SK-N-SH (cell line): ENCODE data around the gene GRAMD2B. TPM values are rescaled to one million over a fixed set of nuclear protein-coding genes. Genes with fewer than 3 reads are reported as not detected.

ENCODE experiments used
- CTCF ChIA-PET: fragments of 300-600, 350-600 bp; formaldehyde crosslinking; extraction: SDS; loops from one replicate; lab custom pipeline; 2021; lab: Yijun Ruan, JAX
- POLR2A ChIA-PET: fragments of 350-600 bp; sonication (Branson Sonifier 250); formaldehyde crosslinking; extraction: SDS; loops from one replicate; lab custom pipeline; 2020; ENCODE audit warnings: antibody characterized with exemption, inconsistent platforms; lab: Yijun Ruan, JAX
- DNase-seq: peaks from one replicate; pipeline ENCODE4 v3.0.0; 2012
- H2AFZ ChIP-seq: fragments of 200-600 bp; sonication (generic); 2 replicates; pipeline ENCODE4 v1.8.1; 2016; ENCODE audit warnings: antibody characterized with exemption, mild to moderate bottlenecking, low read depth
- H3F3A ChIP-seq: fragments of 200-600 bp; sonication (generic); replicated peaks from 2 replicates; pipeline ENCODE3; 2016; ENCODE audit warnings: antibody characterized with exemption, mild to moderate bottlenecking; ENCODE audit not compliant: insufficient read depth
- H3K27ac ChIP-seq, 2 experiments: fragments of 200-500 bp in 1 of 2; fragments of 200-600 bp in 1 of 2; sonication (Bioruptor generic) in 1 of 2; sonication (generic), shearing (Covaris generic) in 1 of 2; 2 replicates each; pipeline versions ENCODE4 v1.5.1 to v1.6.1; 2014 to 2016; ENCODE audit warnings: low read depth in 2 of 2, inconsistent platforms in 1 of 2, low read length in 1 of 2, mild to moderate bottlenecking in 1 of 2, mixed read lengths in 1 of 2
- H3K27me3 ChIP-seq: fragments of 200-600 bp; sonication (generic), shearing (Covaris generic); 2 replicates; pipeline ENCODE4 v1.6.1; 2016; ENCODE audit warnings: mixed run types; ENCODE audit not compliant: insufficient read depth
- H3K36me3 ChIP-seq, 2 experiments: fragments of 200-500 bp in 1 of 2; fragments of 200-600 bp in 1 of 2; sonication (Bioruptor generic) in 1 of 2; sonication (generic) in 1 of 2; replicated peaks in 1 of 2; 2 replicates each; pipeline versions ENCODE3 to v1.5.1; 2014 to 2016; ENCODE audit warnings: low read length in 1 of 2, mild to moderate bottlenecking in 1 of 2; ENCODE audit not compliant: insufficient read depth in 2 of 2, control insufficient read depth in 1 of 2
- H3K4me1 ChIP-seq, 2 experiments: fragments of 200-500 bp in 1 of 2; fragments of 200-600 bp in 1 of 2; sonication (Bioruptor generic) in 1 of 2; sonication (generic), shearing (Covaris generic) in 1 of 2; 2 replicates each; pipeline versions ENCODE4 v1.5.1 to v1.6.1; 2014 to 2016; ENCODE audit warnings: low read depth in 1 of 2, low read length in 1 of 2, mixed run types in 1 of 2; ENCODE audit not compliant: insufficient read depth in 2 of 2, control insufficient read depth in 1 of 2
- H3K4me2 ChIP-seq: fragments of 200-600 bp; sonication (generic), shearing (Covaris generic); 2 replicates; pipeline ENCODE4 v1.6.1; 2017; ENCODE audit warnings: mixed run types
- H3K4me3 ChIP-seq, 2 experiments: fragments of 200-500 bp in 1 of 2; fragments of 200-600 bp in 1 of 2; sonication (Bioruptor generic) in 1 of 2; sonication (generic), shearing (Covaris generic) in 1 of 2; 2 replicates each; pipeline versions ENCODE4 v1.5.1 to v1.8.1; 2014 to 2016; ENCODE audit warnings: low read depth in 2 of 2, inconsistent platforms in 1 of 2, low read length in 1 of 2, mild to moderate bottlenecking in 1 of 2, mixed read lengths in 1 of 2, moderate library complexity in 1 of 2
- H3K79me2 ChIP-seq: fragments of 200-600 bp; sonication (generic); 2 replicates; pipeline ENCODE4 v1.8.1; 2017; ENCODE audit warnings: mild to moderate bottlenecking; ENCODE audit not compliant: insufficient read depth
- H3K9ac ChIP-seq: fragments of 200-600 bp; sonication (generic); 2 replicates; pipeline ENCODE4 v1.6.1; 2017; ENCODE audit warnings: mixed run types
- H3K9me2 ChIP-seq: fragments of 200-600 bp; sonication (generic); 2 replicates; pipeline ENCODE4 v1.6.1; 2017; ENCODE audit warnings: mixed run types
- H3K9me3 ChIP-seq: fragments of 200-600 bp; sonication (generic); 2 replicates; pipeline ENCODE4 v1.6.1; 2017; ENCODE audit warnings: mixed run types, mild to moderate bottlenecking, moderate library complexity
- H4K20me1 ChIP-seq: fragments of 200-600 bp; sonication (generic); 2 replicates; pipeline ENCODE4 v1.6.1; 2017; ENCODE audit warnings: mild to moderate bottlenecking, mixed run types; ENCODE audit not compliant: insufficient read depth
- CHD2 ChIP-seq: fragments of 150-350 bp; IDR thresholded peaks from 2 replicates; pipeline ENCODE4 v1.6.1; 2018; ENCODE audit warnings: low read length; ENCODE audit not compliant: partially characterized antibody
- ELF1 ChIP-seq: IDR thresholded peaks from 2 replicates; pipeline ENCODE4 v1.4.0; 2012
- EP300 ChIP-seq, 2 experiments: IDR thresholded peaks; 2 replicates each; pipeline versions ENCODE4 v1.4.0 to v1.6.1; 2012; ENCODE audit warnings: borderline replicate concordance in 1 of 2, low read depth in 1 of 2, low read length in 1 of 2
- EZH2phosphoT487 ChIP-seq: fragments of 200-600 bp; sonication (generic); IDR thresholded peaks from 2 replicates; pipeline ENCODE4 v1.6.1; 2017; ENCODE audit warnings: low read depth, mixed run types, mild to moderate bottlenecking, antibody characterized with exemption, moderate library complexity, borderline replicate concordance
- FOSL2 ChIP-seq: IDR thresholded peaks from 2 replicates; pipeline ENCODE4 v1.4.0; 2012; ENCODE audit warnings: low read depth, mild to moderate bottlenecking, moderate library complexity, borderline replicate concordance
- GABPA ChIP-seq: IDR thresholded peaks from 2 replicates; pipeline ENCODE4 v1.4.0; 2012; ENCODE audit warnings: low read depth, mild to moderate bottlenecking
- GATA2 ChIP-seq: sonication (generic); formaldehyde crosslinking; IDR thresholded peaks from 2 replicates; pipeline ENCODE4 v1.5.0; 2020; ENCODE audit warnings: mild to moderate bottlenecking, missing genetic modification reagents
- JUND ChIP-seq: IDR thresholded peaks from 2 replicates; pipeline ENCODE4 v1.4.0; 2012
- NFIC ChIP-seq: IDR thresholded peaks from 2 replicates; pipeline ENCODE4 v1.4.0; 2012; ENCODE audit warnings: borderline replicate concordance
- NRF1 ChIP-seq: IDR thresholded peaks from 2 replicates; pipeline ENCODE4 v1.6.1; 2012; ENCODE audit warnings: low read depth, mild to moderate bottlenecking, low read length
- RCOR1 ChIP-seq: fragments of 150-350 bp; IDR thresholded peaks from 2 replicates; pipeline ENCODE4 v1.6.1; 2017; ENCODE audit warnings: antibody characterized with exemption, low read length
- RFX5 ChIP-seq: IDR thresholded peaks from 2 replicates; pipeline ENCODE4 v1.6.1; 2012; ENCODE audit warnings: mild to moderate bottlenecking, improper control_type of control experiment, low read length
- RXRA ChIP-seq: IDR thresholded peaks from 2 replicates; pipeline ENCODE4 v1.4.0; 2012; ENCODE audit warnings: low read depth, mild to moderate bottlenecking, borderline replicate concordance
- SIN3A ChIP-seq: IDR thresholded peaks from 2 replicates; pipeline ENCODE4 v1.6.1; 2012; ENCODE audit warnings: low read depth, mild to moderate bottlenecking, low read length, moderate library complexity, borderline replicate concordance
- SMC3 ChIP-seq: IDR thresholded peaks from 2 replicates; pipeline ENCODE4 v1.6.1; 2012; ENCODE audit warnings: low read depth, low read length, improper control_type of control experiment
- TAF1 ChIP-seq: IDR thresholded peaks from 2 replicates; pipeline ENCODE4 v1.6.1; 2012; ENCODE audit warnings: low read depth, mild to moderate bottlenecking, low read length, moderate library complexity, borderline replicate concordance
- TEAD4 ChIP-seq: IDR thresholded peaks from 2 replicates; pipeline ENCODE4 v1.4.0; 2012; ENCODE audit warnings: mild to moderate bottlenecking, borderline replicate concordance; ENCODE audit not compliant: insufficient read depth
- YY1 ChIP-seq: IDR thresholded peaks from 2 replicates; pipeline ENCODE4 v1.4.0; 2012; ENCODE audit warnings: low read depth, mild to moderate bottlenecking
- WGBS: methylation state at CpG from one replicate; pipeline ENCODE4 v1.1.6; 2017; ENCODE audit warnings: low lambda C conversion rate; 5-methylcytosine and 5-hydroxymethylcytosine counted together
- polyA plus RNA-seq, 3 experiments: library from polyadenylated mRNA; depleted of rRNA; stranded (reverse); fragments of >200 nt; gene quantifications; 2 replicates each; pipeline ENCODE4 v1.2.3, GENCODE V29; 2012
- TF ChIP-seq, protein P1 (sequence below): fragments of 150-350 bp; IDR thresholded peaks from 2 replicates; pipeline ENCODE4 v1.6.1; 2016; ENCODE audit warnings: mild to moderate bottlenecking, low read depth, low read length
- TF ChIP-seq, protein P2 (sequence below): IDR thresholded peaks from 2 replicates; pipeline ENCODE4; 2012

The GRAMD2B gene
- polyA plus RNA-seq, 1 of the 3 experiments (the other 2 are of a cell fraction) = 16.0 TPM

DNA sequence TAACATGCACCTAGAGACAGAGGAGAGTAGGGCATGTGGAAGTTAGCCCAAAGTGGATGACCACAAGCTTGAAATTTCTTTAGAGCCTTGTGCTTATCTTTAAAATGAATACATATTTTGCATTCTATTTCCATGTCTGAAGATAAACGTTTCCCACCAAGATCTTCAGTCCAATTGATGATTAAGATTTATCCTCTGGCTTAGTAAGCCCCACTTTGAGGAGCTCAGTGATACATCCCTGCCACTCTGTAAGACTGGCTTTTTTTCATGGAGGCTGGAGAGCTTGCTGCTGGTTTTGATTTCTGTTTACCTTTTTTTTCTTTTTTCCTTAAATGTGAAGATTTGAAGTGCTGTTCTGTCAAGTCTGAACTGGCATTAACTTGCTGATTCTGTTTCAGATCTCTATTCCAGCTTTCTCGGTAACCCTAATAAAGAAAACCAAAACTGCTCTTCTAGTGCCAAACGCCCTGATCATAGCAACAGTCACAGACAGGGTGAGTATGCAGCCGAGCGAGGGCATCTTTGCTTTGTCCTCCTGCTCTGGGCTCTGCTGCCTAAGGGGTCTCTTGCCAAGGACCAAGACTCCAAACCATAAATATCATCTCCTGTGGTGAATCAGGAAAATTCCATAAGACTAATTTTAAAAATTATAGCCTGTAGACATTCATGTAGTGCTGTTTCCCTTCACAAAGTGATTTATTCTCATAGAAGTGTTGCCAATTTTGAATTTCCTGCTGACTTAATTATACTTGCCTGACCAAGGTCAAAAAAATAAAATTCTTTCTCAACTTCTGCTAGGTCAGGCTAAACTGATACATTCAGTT lies 54.3 kb downstream of the GRAMD2B start (continued):
- TF ChIP-seq, protein P1, sequence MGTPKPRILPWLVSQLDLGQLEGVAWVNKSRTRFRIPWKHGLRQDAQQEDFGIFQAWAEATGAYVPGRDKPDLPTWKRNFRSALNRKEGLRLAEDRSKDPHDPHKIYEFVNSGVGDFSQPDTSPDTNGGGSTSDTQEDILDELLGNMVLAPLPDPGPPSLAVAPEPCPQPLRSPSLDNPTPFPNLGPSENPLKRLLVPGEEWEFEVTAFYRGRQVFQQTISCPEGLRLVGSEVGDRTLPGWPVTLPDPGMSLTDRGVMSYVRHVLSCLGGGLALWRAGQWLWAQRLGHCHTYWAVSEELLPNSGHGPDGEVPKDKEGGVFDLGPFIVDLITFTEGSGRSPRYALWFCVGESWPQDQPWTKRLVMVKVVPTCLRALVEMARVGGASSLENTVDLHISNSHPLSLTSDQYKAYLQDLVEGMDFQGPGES = no peak
- TF ChIP-seq JUND (peak; percentile 4; the same call in 1 of the 2 replicates), EZH2phosphoT487 (no peak)

GRCh38 chr5:126479810-126480209 lies 56.6 kb downstream of the GRAMD2B start:
- ChIA-PET POLR2A (no interaction called here), CTCF (interaction anchor here (0.8 kb wide), 1 partner anchor 20 kb away, joined by 3 read pairs; no protein-coding TSS in a partner anchor)
- Histone ChIP-seq H3F3A (no peaks in the 10 kb centered on the region), H3K36me3 (peaks cover 7 to 19% of the 10 kb centered on the region in 2 experiments), H3K27ac (no peak overlapping the region), H3K79me2 (peaks cover 10% of the 10 kb centered on the region; the same call in 1 of the 2 replicates), H3K4me2 (no peak overlapping the region), H3K27me3 (no peaks in the 10 kb centered on the region), H3K9me3 (no peaks in the 10 kb centered on the region), H2AFZ (no peak overlapping the region), H3K4me1 (peaks cover 0 to 15% of the 10 kb centered on the region in 2 experiments; a peak in 1 of 4 replicates), H3K4me3 (no peak overlapping the region), H3K9ac (no peak overlapping the region), H4K20me1 (no peaks in the 10 kb centered on the region), H3K9me2 (no peaks in the 10 kb centered on the region)
- TF ChIP-seq NRF1 (no peak), SMC3 (no peak), RFX5 (no peak), FOSL2 (no peak), EP300 (IDR thresholded peaks at IDR 0.05; ENCODE audit: borderline replicate concordance in 1 of 2, low read depth in 1 of 2, low read length in 1 of 2) (no peak), TEAD4 (no peak), CHD2 (no peak), JUND (no peak), RXRA (no peak), NFIC (no peak), ELF1 (no peak), GABPA (no peak), TAF1 (no peak), RCOR1 (no peak), GATA2 (no peak), SIN3A (no peak), YY1 (no peak)
- TF ChIP-seq, protein P1 = no peak
- TF ChIP-seq, protein P2, sequence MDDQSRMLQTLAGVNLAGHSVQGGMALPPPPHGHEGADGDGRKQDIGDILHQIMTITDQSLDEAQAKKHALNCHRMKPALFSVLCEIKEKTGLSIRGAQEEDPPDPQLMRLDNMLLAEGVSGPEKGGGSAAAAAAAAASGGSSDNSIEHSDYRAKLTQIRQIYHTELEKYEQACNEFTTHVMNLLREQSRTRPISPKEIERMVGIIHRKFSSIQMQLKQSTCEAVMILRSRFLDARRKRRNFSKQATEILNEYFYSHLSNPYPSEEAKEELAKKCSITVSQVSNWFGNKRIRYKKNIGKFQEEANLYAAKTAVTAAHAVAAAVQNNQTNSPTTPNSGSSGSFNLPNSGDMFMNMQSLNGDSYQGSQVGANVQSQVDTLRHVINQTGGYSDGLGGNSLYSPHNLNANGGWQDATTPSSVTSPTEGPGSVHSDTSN = no peak
- WGBS = 78% methylated on average over 2 of the region's 2 CpGs
- DNase-seq = no peak
